Measurements from ENCODE around the gene RBM19. TPM values are rescaled to one million over a fixed set of nuclear protein-coding genes. Genes with fewer than 3 reads are reported as not detected.

Gene RBM19
- total and polyA plus RNA-seq, 2 donors (not counting 3 experiments of a cell fraction or from before 2014, with no cell fraction given) = 13.2 to 34.4 TPM

GRCh38 chr12:113794774-113795173, 171.4 kb downstream of the RBM19 start:
- intact Hi-C loops (cut with micrococcal nuclease) (no loop called here), dilution Hi-C loops (cut with MboI; ENCODE audit: extremely low pct_ligation_motif_present, low sequenced_read_pairs) (no loop called here)
- TF ChIP-seq GATA2 (IDR thresholded peaks at IDR 0.05; ENCODE audit: insufficient read depth, insufficient read length, low read depth, low read length) (no peak), POLR2A (IDR thresholded peaks at IDR 0.05; ENCODE audit: low read depth, low read length) (no peak), JUN (IDR thresholded peaks at IDR 0.05; ENCODE audit: borderline replicate concordance, insufficient read depth, insufficient read length, low read depth) (no peak), EZH2 (IDR thresholded peaks at IDR 0.05; ENCODE audit: borderline replicate concordance, low read depth, low read length, severe bottlenecking) (no peak), FOS (IDR thresholded peaks at IDR 0.05; ENCODE audit: borderline replicate concordance, insufficient read depth, low read length) (no peak), POLR2AphosphoS5 (IDR thresholded peaks at IDR 0.05; ENCODE audit: insufficient read depth, low read depth, low read length) (no peak), MYC (IDR thresholded peaks at IDR 0.05; ENCODE audit: low read depth, low read length) (no peak), CTCF (IDR thresholded peaks at IDR 0.05; ENCODE audit: extremely low read depth in 1 of 2, insufficient read depth in 1 of 2, low read depth in 1 of 2, low read length in 2 of 2) (no peak), MAX (IDR thresholded peaks at IDR 0.05; ENCODE audit: insufficient read depth, insufficient read length) (no peak)
- H3K9me1 ChIP-seq (replicated peaks; ENCODE audit: control insufficient read depth, extremely low read depth, insufficient read depth, low read length) = no peaks in the 10 kb centered on the region
- H3K27me3 ChIP-seq (ENCODE audit: control insufficient read depth in 2 of 2, insufficient read depth in 2 of 2, low read length in 2 of 2) = no peaks in the 10 kb centered on the region
- H3K4me1 ChIP-seq (ENCODE audit: control insufficient read depth, extremely low read depth, insufficient read depth, low read length) = no peaks in the 10 kb centered on the region
- CTCF ChIA-PET = no interaction called here
- H3K36me3 ChIP-seq (ENCODE audit: control insufficient read depth in 2 of 2, extremely low read depth in 1 of 2, insufficient read depth in 2 of 2, low read length in 2 of 2) = no peaks in the 10 kb centered on the region
- FAIRE-seq (no peak), DNase-seq (ENCODE audit: low read depth, low spot score) (no peak)
- H3K4me3 ChIP-seq (replicated peaks in 1 of 3; ENCODE audit: insufficient read depth in 1 of 3, low read depth in 1 of 3, low read length in 3 of 3) = no peak overlapping the region
- H3K9ac ChIP-seq (replicated peaks; ENCODE audit: extremely low read depth, insufficient read depth, low read length) = no peak overlapping the region
- BruUV-seq (replicated peaks) = no TSS peak
- H3K27ac ChIP-seq (ENCODE audit: insufficient read depth, low read depth, low read length) = no peak overlapping the region
- no peaks in the 10 kb centered on the region for H3K79me2 ChIP-seq (ENCODE audit: control insufficient read depth, insufficient read depth, low read length)
- no peaks in the 10 kb centered on the region for H3K9me3 ChIP-seq (replicated peaks; ENCODE audit: control insufficient read depth, insufficient read depth, low read length)
- H4K20me1 ChIP-seq (replicated peaks; ENCODE audit: control insufficient read depth, extremely low read depth, insufficient read depth, low read length) = no peaks in the 10 kb centered on the region
- H2AFZ ChIP-seq (ENCODE audit: low read depth, low read length) = no peak overlapping the region
- no peak overlapping the region for H3K4me2 ChIP-seq (ENCODE audit: insufficient read depth, low read length)
- POLR2A ChIA-PET = no interaction called here

All from endothelial cell of umbilical vein (primary cell).